NB4 (cell line): ENCODE data around the gene LGALS9.

Source experiments
- DNase-seq: peaks from one replicate; pipeline ENCODE4 v3.0.0; 2010; ENCODE audit warnings: low read depth
- H3K4me3 ChIP-seq: one replicate; pipeline ENCODE4 v1.5.1; 2011; ENCODE audit warnings: mild to moderate bottlenecking, low read depth, low read length, moderate library complexity
- CTCF ChIP-seq: IDR thresholded peaks from one replicate; pipeline ENCODE4 v1.5.1; 2012; ENCODE audit warnings: low read depth, low read length
- MAX ChIP-seq: IDR thresholded peaks from 2 replicates; pipeline ENCODE4 v1.6.1; 2011; ENCODE audit warnings: low read depth, low read length
- MYC ChIP-seq: IDR thresholded peaks from 2 replicates; pipeline ENCODE4 v1.6.1; 2011; ENCODE audit warnings: low read depth, low read length
- POLR2A ChIP-seq: IDR thresholded peaks from 2 replicates; pipeline ENCODE4 v1.6.1; 2011; ENCODE audit warnings: mild to moderate bottlenecking; ENCODE audit not compliant: insufficient read length; ENCODE audit errors: extremely low read depth

The LGALS9 gene

GRCh38 chr17:27588354-27588753 is 42.6 kb upstream of the LGALS9 start:
- DNase-seq: no peak
- no peak for TF ChIP-seq MYC
- TF ChIP-seq CTCF: no peak
- no peak for TF ChIP-seq MAX
- TF ChIP-seq POLR2A: no peak
- no peak overlapping the region for H3K4me3 ChIP-seq

- DNase-seq: no peak
- no peak overlapping the region for H3K4me3 ChIP-seq
- no peak for TF ChIP-seq MAX
- TF ChIP-seq POLR2A: no peak
- no peak for TF ChIP-seq MYC
- TF ChIP-seq CTCF: no peak
These were observed 40.1 kb upstream of the LGALS9 start for GRCh38 chr17:27590864-27591263.

DNA sequence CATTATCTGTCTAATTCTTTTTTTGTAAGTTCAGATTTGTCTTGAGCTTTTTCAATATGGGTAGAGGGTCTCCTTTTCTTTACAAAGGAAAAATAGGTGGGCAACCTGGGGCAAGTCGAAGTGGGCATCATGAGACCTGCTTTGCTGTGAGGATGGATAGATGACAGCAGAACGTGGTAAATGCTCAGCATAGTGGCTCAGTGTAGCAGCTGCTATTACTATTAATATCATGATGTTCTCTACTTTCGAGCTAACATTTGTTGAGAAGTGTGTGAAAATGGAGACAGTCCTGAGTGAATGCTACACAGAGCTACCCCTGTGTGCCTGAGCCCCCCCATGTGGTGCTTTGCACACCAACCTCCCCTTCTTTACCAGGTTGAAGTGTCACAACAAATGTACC is 39.0 kb upstream of the LGALS9 start:
- TF ChIP-seq POLR2A (no peak), MYC (no peak), CTCF (no peak), MAX (no peak)
- DNase-seq: no peak
- no peak overlapping the region for H3K4me3 ChIP-seq

GRCh38 chr17:27593232-27593856 is 37.6 kb upstream of the LGALS9 start:
- no peak for TF ChIP-seq MAX
- TF ChIP-seq MYC: no peak
- no peak for TF ChIP-seq CTCF
- TF ChIP-seq POLR2A: no peak
- H3K4me3 ChIP-seq: no peak overlapping the region
- DNase-seq: no peak

DNA sequence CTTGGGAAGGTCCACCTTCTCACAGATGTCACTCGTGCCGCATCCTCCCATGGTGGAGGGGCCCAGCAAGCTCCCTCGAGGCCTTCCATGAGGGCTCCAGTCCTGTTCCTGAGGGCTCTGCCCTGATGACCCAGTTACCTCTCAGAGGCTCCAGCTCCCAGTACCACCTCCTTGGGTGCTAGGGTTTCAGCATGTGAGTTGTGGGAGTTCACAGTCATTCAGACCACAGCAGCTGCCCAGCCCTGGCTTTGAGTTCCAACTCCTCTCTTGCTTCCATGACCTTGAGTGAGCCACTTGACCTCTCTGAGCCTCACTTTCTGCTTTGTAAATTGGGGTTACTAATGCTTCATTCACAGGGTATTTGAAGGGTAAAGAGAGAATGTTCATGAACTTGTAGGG is 37.1 kb upstream of the LGALS9 start:
- no peak overlapping the region for H3K4me3 ChIP-seq
- TF ChIP-seq POLR2A: no peak
- TF ChIP-seq MAX: no peak
- no peak for TF ChIP-seq CTCF
- TF ChIP-seq MYC: no peak
- DNase-seq: no peak
